GM23248 (cell line): ENCODE measurements around the gene NAPA. TPM values are rescaled to one million over a fixed set of nuclear protein-coding genes. Genes with fewer than 3 reads are reported as not detected.

ENCODE experiments used
- DNase-seq: peaks from one replicate; pipeline ENCODE4 v3.0.0-alpha.2; 2015
- H2AFZ ChIP-seq: fragments of 200-600 bp; sonication (generic); 2 replicates; pipeline ENCODE4 v1.6.1; 2016; ENCODE audit warnings: antibody characterized with exemption
- H3F3A ChIP-seq: fragments of 200-600 bp; sonication (generic); 2 replicates; pipeline ENCODE4 v1.6.1; 2016; ENCODE audit warnings: mild to moderate bottlenecking, antibody characterized with exemption, mixed run types; ENCODE audit not compliant: insufficient read depth
- H3K27ac ChIP-seq: fragments of 200-600 bp; sonication (generic); 2 replicates; pipeline ENCODE4 v1.5.1; 2016; ENCODE audit warnings: mild to moderate bottlenecking
- H3K27me3 ChIP-seq: fragments of 200-600 bp; sonication (generic); replicated peaks from 2 replicates; pipeline ENCODE4 v1.6.1; 2016; ENCODE audit warnings: mild to moderate bottlenecking; ENCODE audit not compliant: insufficient read depth
- H3K36me3 ChIP-seq: fragments of 200-600 bp; sonication (generic); 2 replicates; pipeline ENCODE4 v1.6.1; 2016; ENCODE audit warnings: low read depth, mild to moderate bottlenecking
- H3K4me1 ChIP-seq: fragments of 200-600 bp; sonication (generic); 2 replicates; pipeline ENCODE4 v1.6.1; 2016; ENCODE audit warnings: mild to moderate bottlenecking; ENCODE audit not compliant: insufficient read depth
- H3K4me2 ChIP-seq: fragments of 200-600 bp; sonication (generic); one replicate; pipeline ENCODE4 v1.6.1; 2016; ENCODE audit warnings: mild to moderate bottlenecking; ENCODE audit not compliant: unreplicated experiment
- H3K4me3 ChIP-seq: fragments of 200-600 bp; sonication (generic); 2 replicates; pipeline ENCODE4 v1.5.1; 2016; ENCODE audit warnings: mild to moderate bottlenecking
- H3K79me2 ChIP-seq: fragments of 200-600 bp; sonication (generic); 2 replicates; pipeline ENCODE4 v1.6.1; 2016; ENCODE audit warnings: mild to moderate bottlenecking; ENCODE audit not compliant: insufficient read depth
- H3K9ac ChIP-seq: fragments of 200-600 bp; sonication (generic); 2 replicates; pipeline ENCODE4 v1.6.1; 2016; ENCODE audit warnings: mild to moderate bottlenecking
- H3K9me2 ChIP-seq: fragments of 200-600 bp; sonication (generic); 2 replicates; pipeline ENCODE4 v1.6.1; 2016; ENCODE audit warnings: mixed run types, mild to moderate bottlenecking, moderate library complexity; ENCODE audit not compliant: insufficient read depth
- H3K9me3 ChIP-seq: fragments of 200-600 bp; sonication (generic); one replicate; pipeline ENCODE4 v1.6.1; 2017; ENCODE audit warnings: low read depth
- H4K20me1 ChIP-seq: fragments of 200-600 bp; sonication (generic); 2 replicates; pipeline ENCODE4 v1.6.0; 2016; ENCODE audit not compliant: insufficient read depth
- EZH2 ChIP-seq: fragments of 200-600 bp; sonication (generic); IDR thresholded peaks from 2 replicates; pipeline ENCODE4 v1.6.1; 2018; ENCODE audit warnings: antibody characterized with exemption, mild to moderate bottlenecking; ENCODE audit not compliant: insufficient read depth, poor library complexity, severe bottlenecking
- EZH2phosphoT487 ChIP-seq: fragments of 200-600 bp; sonication (generic); IDR thresholded peaks from 2 replicates; pipeline ENCODE4 v1.6.1; 2018; ENCODE audit warnings: antibody characterized with exemption, moderate library complexity, mild to moderate bottlenecking, low read depth; ENCODE audit not compliant: insufficient read depth
- WGBS, 2 experiments: methylation state at CpG; one replicate each; pipeline ENCODE4 v1.1.6; 2015 to 2017; ENCODE audit warnings: low lambda C conversion rate in 2 of 2, low coverage in 1 of 2; ENCODE audit errors: missing lambda C conversion rate in 2 of 2; 5-methylcytosine and 5-hydroxymethylcytosine counted together
- in situ Hi-C: fragments of 300-500 bp; cut with MboI; formaldehyde crosslinking; loops from 2 replicates; pipeline ENCODE4 v1.15.0; 2020
- polyA plus RNA-seq: library from polyadenylated mRNA; unstranded; fragments of >200 nt; fragmentation: Nextera tagmentation; extraction: Ambion mirVana; gene quantifications from 2 replicates; pipeline ENCODE4 v1.2.1, GENCODE V29; 2016
- total RNA-seq: library from RNA; depleted of rRNA; stranded (reverse); fragments of >200 nt; shearing (Covaris generic); gene quantifications from 2 replicates; pipeline ENCODE4 v1.2.3, GENCODE V29; 2014

Gene NAPA
- total and polyA plus RNA-seq, 2 experiments from 2014 or later, result 94.1 to 183 TPM

DNA sequence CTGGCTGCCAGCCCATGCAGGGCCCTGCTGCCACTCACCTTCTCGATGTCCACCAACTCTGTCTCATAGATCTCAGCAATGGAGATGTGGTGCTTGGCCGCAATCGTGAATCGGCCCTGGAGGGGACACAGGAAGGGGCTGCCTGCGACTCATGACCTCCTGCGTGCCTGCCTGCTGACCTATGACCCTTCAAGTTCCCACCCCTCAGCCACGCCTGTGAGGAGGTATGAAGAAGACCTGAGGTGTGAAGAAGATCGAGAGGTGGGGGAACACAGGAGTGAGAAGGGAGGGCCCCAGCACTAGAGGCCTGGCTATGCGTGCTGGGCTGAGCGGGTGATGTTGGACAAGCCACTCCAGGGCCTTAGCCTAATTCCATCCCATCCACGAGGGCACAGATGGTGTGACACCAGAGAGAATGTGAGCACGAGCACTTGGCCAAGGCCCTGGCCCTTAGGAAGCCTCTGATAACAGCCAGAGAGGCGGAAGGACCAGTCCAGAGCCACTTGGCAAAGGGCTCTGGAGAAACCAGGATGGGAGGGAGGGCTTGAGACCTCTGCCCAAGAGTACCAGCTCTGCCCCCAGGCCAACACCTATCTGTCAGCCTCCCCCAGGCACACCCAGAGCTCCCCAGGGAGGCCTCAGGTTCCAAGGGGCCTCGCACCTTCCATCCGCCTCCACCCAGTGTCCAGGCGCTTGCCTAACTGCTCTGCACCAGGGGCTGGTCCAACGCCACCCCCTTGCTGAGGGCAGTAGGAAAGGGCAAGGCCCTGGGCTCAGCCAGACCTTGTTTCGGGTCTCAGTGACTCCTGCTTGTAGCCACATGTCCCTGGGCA is 21.3 kb downstream of the NAPA start:
- no peaks in the 10 kb centered on the region for H3K27me3 ChIP-seq
- H3K4me3 ChIP-seq, result no peak overlapping the region
- no peak overlapping the region for H2AFZ ChIP-seq
- no peak overlapping the region for H3K9ac ChIP-seq
- 86% methylated on average over 18 of the region's 18 CpGs for WGBS, 2 experiments
- H3F3A ChIP-seq, result no peaks in the 10 kb centered on the region
- peaks cover 15% of the 10 kb centered on the region for H3K79me2 ChIP-seq
- in situ Hi-C loops, result no loop called here
- H3K4me1 ChIP-seq, result no peaks in the 10 kb centered on the region
- no peak overlapping the region for H3K27ac ChIP-seq
- DNase-seq, result no peak
- no peaks in the 10 kb centered on the region for H3K9me3 ChIP-seq
- H4K20me1 ChIP-seq, result no peaks in the 10 kb centered on the region
- TF ChIP-seq EZH2phosphoT487, result no peak
- TF ChIP-seq EZH2, result no peak
- no peaks in the 10 kb centered on the region; the same call in 1 of the 2 replicates for H3K36me3 ChIP-seq
- no peaks in the 10 kb centered on the region for H3K9me2 ChIP-seq
- no peak overlapping the region for H3K4me2 ChIP-seq

DNA sequence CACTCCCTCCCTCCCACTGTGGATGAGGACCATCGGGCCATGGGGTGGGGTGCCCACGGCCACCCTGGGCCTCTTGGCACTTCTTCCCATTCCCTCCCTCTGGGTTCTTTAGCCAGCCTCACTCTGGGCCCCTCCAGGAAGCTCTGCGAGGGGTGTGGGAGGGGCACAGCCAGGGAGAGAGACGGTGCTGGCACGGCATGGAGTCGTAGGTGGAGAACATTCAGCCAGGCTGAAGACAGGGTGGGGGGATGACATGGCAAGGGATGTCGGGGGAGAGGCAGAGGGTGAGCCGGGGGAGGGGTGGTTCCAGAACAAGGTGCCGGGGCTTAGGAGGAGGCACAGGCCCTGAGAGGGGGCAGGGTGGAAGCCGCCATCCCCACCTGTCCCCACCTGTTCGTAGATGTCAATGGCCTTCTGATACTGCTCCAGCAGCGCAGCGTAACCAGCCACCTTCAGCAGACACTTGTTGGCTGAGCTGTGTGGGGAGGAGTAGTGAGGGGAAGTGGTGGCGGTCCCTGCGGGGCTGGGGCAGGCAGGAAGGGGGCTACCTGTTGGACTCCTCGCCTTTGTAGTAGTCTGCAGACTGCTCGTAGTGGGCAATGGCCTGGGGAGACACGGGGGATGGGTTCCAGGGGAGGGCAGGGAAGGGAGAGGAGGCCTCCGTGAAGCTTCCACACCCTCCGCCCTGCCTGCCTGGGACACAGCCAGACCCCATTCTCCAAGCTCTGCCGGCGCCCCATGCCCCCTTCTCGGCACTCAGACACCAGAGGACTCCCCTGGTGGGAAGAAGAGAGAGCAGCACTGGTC is 22.1 kb downstream of the NAPA start:
- Histone ChIP-seq H3K9ac (no peak overlapping the region), H3K4me1 (no peaks in the 10 kb centered on the region), H3K27ac (no peak overlapping the region), H3K36me3 (no peaks in the 10 kb centered on the region; the same call in 1 of the 2 replicates), H4K20me1 (no peaks in the 10 kb centered on the region), H3K27me3 (no peaks in the 10 kb centered on the region), H3K9me2 (no peaks in the 10 kb centered on the region), H2AFZ (no peak overlapping the region), H3K9me3 (no peaks in the 10 kb centered on the region), H3K4me2 (no peak overlapping the region), H3K4me3 (no peak overlapping the region), H3K79me2 (peaks cover 14% of the 10 kb centered on the region), H3F3A (no peaks in the 10 kb centered on the region)
- WGBS, 2 experiments, result 66% methylated on average over 18 to 23 of the region's 23 CpGs
- TF ChIP-seq EZH2 (no peak), EZH2phosphoT487 (no peak)
- in situ Hi-C loops, result no loop called here
- no peak for DNase-seq

DNA sequence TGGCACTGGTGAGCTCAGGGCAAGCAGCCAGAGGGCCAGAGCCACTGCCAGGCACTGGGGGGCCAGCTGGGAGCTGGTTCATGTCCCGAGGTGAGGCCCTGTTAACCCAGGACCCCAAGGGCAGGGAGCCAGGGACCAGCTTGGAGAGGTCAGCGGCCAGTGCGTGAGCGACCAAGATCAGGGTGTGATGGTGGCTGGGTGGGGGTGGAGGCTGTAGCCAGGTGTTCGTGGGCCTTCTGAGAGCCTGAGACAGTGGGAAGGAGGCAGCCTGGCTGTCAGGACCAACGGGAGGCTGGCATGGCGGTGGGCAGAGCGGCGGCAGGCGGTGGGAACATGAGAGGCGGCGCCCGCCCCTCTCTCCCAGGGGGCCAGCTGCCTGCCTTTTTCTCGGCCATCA is 22.7 kb downstream of the NAPA start:
- in situ Hi-C loops, result no loop called here

DNA sequence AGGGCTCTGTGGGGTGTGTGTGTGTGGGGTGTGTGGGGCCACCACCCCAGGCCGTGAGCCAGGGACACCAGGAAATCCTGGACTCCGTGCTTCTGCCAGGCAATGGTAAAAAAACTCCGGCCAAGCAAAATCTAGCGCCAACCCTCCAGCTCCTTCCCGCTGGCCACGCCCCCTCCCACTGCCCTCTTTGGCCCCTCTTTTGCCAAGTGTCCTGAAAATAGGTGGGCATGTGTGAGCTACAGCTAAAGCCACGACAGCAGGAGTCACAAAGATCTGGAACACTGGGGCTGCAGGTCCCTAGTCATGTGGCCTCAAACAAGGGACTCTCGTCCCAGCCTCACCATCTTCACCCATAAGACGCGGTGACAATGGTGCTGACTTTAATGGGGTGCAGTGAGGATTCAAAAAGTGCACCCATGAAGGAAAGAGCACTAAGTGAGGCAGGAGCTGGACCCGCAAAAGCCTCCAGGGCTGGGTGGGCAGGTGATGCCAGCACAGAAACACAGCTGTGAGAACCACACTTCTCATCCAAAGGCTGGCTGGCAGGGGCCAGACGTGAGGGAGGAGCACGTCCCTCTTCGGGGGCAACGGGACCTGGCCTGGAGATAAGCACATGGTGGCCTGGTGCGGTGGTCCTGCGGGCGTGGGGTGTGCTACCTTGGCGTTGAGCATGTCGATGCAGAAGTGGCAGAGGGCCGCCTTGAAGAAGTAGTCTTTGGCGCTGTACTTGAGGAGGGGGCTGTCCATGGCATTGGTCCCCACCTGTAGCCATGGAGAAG is 23.3 kb downstream of the NAPA start:
- Histone ChIP-seq H3K9me3 (no peaks in the 10 kb centered on the region), H3K79me2 (peaks cover 7% of the 10 kb centered on the region; the same call in 1 of the 2 replicates), H3K9me2 (no peaks in the 10 kb centered on the region), H3K9ac (no peak overlapping the region), H3K4me2 (no peak overlapping the region), H3K4me1 (no peaks in the 10 kb centered on the region), H3K4me3 (no peak overlapping the region), H4K20me1 (no peaks in the 10 kb centered on the region), H2AFZ (no peak overlapping the region), H3K27ac (no peak overlapping the region), H3K27me3 (no peaks in the 10 kb centered on the region), H3F3A (no peaks in the 10 kb centered on the region), H3K36me3 (no peaks in the 10 kb centered on the region; the same call in 1 of the 2 replicates)
- no peak for TF ChIP-seq EZH2phosphoT487
- no peak for TF ChIP-seq EZH2
- no peak for DNase-seq
- WGBS, 2 experiments, result 83 to 88% methylated on average over 20 to 22 of the region's 22 CpGs
- in situ Hi-C loops, result no loop called here

More for the DNA sequence above, 22.7 kb downstream of the NAPA start:
- H3K27ac ChIP-seq, result no peak overlapping the region
- H3K36me3 ChIP-seq, result no peaks in the 10 kb centered on the region; the same call in 1 of the 2 replicates
- no peaks in the 10 kb centered on the region for H4K20me1 ChIP-seq
- H3K9me2 ChIP-seq, result no peaks in the 10 kb centered on the region
- no peaks in the 10 kb centered on the region for H3K4me1 ChIP-seq
- H3K4me2 ChIP-seq, result no peak overlapping the region
- no peaks in the 10 kb centered on the region for H3F3A ChIP-seq
- WGBS, 2 experiments, result 82 to 85% methylated on average over 11 to 14 of the region's 14 CpGs
- TF ChIP-seq EZH2, result no peak
- no peak for TF ChIP-seq EZH2phosphoT487
- H3K4me3 ChIP-seq, result no peak overlapping the region
- no peak overlapping the region for H3K9ac ChIP-seq
- H3K9me3 ChIP-seq, result no peaks in the 10 kb centered on the region
- DNase-seq, result no peak
- peaks cover 13% of the 10 kb centered on the region for H3K79me2 ChIP-seq
- no peak overlapping the region for H2AFZ ChIP-seq
- H3K27me3 ChIP-seq, result no peaks in the 10 kb centered on the region
